ENCODE data around the gene SMCR8.
"Not testable (repeated sequence)": the region's sequence is repeated elsewhere in the genome, so short reads cannot be mapped to it uniquely, and the experiment has no call there.

The SMCR8 gene

GRCh38 chr17:18326572-18326971 lies 11.5 kb downstream of the SMCR8 start:
- H3K9ac ChIP-seq (ENCODE audit: low read depth in 1 of 2, low read length in 2 of 2): no peak overlapping the region
- peaks cover 38 to 84% of the 10 kb centered on the region in 2 donors for H3K36me3 ChIP-seq (ENCODE audit: control insufficient read depth in 1 of 2, insufficient read depth in 2 of 2, low read length in 2 of 2)
- no peaks in the 10 kb centered on the region for H3K4me1 ChIP-seq (ENCODE audit: control insufficient read depth in 1 of 2, insufficient read depth in 2 of 2, low read length in 2 of 2)
- no peak overlapping the region for H3K4me3 ChIP-seq (ENCODE audit: low read depth in 1 of 2, low read length in 2 of 2)
- no peak overlapping the region for H3K27ac ChIP-seq (ENCODE audit: low read depth, low read length)
- no peaks in the 10 kb centered on the region for H3K9me3 ChIP-seq (ENCODE audit: control insufficient read depth in 1 of 2, low read length in 2 of 2)
- no peaks in the 10 kb centered on the region for H3K27me3 ChIP-seq (ENCODE audit: control insufficient read depth in 1 of 2, insufficient read depth in 2 of 2, low read length in 2 of 2)

GRCh38 chr17:18327093-18327492 lies 12.0 kb downstream of the SMCR8 start:
- H3K9me3 ChIP-seq (ENCODE audit: control insufficient read depth in 1 of 2, low read length in 2 of 2): no peaks in the 10 kb centered on the region
- H3K36me3 ChIP-seq (ENCODE audit: control insufficient read depth in 1 of 2, insufficient read depth in 2 of 2, low read length in 2 of 2): peaks cover 38 to 86% of the 10 kb centered on the region in 2 donors
- no peak overlapping the region for H3K27ac ChIP-seq (ENCODE audit: low read depth, low read length)
- H3K27me3 ChIP-seq (ENCODE audit: control insufficient read depth in 1 of 2, insufficient read depth in 2 of 2, low read length in 2 of 2): no peaks in the 10 kb centered on the region
- no peak overlapping the region for H3K9ac ChIP-seq (ENCODE audit: low read depth in 1 of 2, low read length in 2 of 2)
- H3K4me3 ChIP-seq (ENCODE audit: low read depth in 1 of 2, low read length in 2 of 2): no peak overlapping the region
- H3K4me1 ChIP-seq (ENCODE audit: control insufficient read depth in 1 of 2, insufficient read depth in 2 of 2, low read length in 2 of 2): no peaks in the 10 kb centered on the region

GRCh38 chr17:18327556-18327955 lies 12.5 kb downstream of the SMCR8 start:
- peaks cover 36 to 88% of the 10 kb centered on the region in 2 donors for H3K36me3 ChIP-seq (ENCODE audit: control insufficient read depth in 1 of 2, insufficient read depth in 2 of 2, low read length in 2 of 2)

GRCh38 chr17:18328643-18329204 lies 13.6 kb downstream of the SMCR8 start:
- peaks cover 35 to 82% of the 10 kb centered on the region in 2 donors for H3K36me3 ChIP-seq (ENCODE audit: control insufficient read depth in 1 of 2, insufficient read depth in 2 of 2, low read length in 2 of 2)
- no peak overlapping the region for H3K27ac ChIP-seq (ENCODE audit: low read depth, low read length)
- no peaks in the 10 kb centered on the region for H3K9me3 ChIP-seq (ENCODE audit: control insufficient read depth in 1 of 2, low read length in 2 of 2)
- no peak overlapping the region for H3K4me3 ChIP-seq (ENCODE audit: low read depth in 1 of 2, low read length in 2 of 2)
- no peaks in the 10 kb centered on the region for H3K27me3 ChIP-seq (ENCODE audit: control insufficient read depth in 1 of 2, insufficient read depth in 2 of 2, low read length in 2 of 2)
- no peaks in the 10 kb centered on the region for H3K4me1 ChIP-seq (ENCODE audit: control insufficient read depth in 1 of 2, insufficient read depth in 2 of 2, low read length in 2 of 2)
- H3K9ac ChIP-seq (ENCODE audit: low read depth in 1 of 2, low read length in 2 of 2): no peak overlapping the region

More at GRCh38 chr17:18327556-18327955, 12.5 kb downstream of the SMCR8 start:
- Histone ChIP-seq H3K9ac (ENCODE audit: low read depth in 1 of 2, low read length in 2 of 2) (no peak overlapping the region), H3K27me3 (ENCODE audit: control insufficient read depth in 1 of 2, insufficient read depth in 2 of 2, low read length in 2 of 2) (no peaks in the 10 kb centered on the region), H3K27ac (ENCODE audit: low read depth, low read length) (no peak overlapping the region), H3K4me1 (ENCODE audit: control insufficient read depth in 1 of 2, insufficient read depth in 2 of 2, low read length in 2 of 2) (no peaks in the 10 kb centered on the region), H3K4me3 (ENCODE audit: low read depth in 1 of 2, low read length in 2 of 2) (no peak overlapping the region), H3K9me3 (ENCODE audit: control insufficient read depth in 1 of 2, low read length in 2 of 2) (no peaks in the 10 kb centered on the region)

DNA sequence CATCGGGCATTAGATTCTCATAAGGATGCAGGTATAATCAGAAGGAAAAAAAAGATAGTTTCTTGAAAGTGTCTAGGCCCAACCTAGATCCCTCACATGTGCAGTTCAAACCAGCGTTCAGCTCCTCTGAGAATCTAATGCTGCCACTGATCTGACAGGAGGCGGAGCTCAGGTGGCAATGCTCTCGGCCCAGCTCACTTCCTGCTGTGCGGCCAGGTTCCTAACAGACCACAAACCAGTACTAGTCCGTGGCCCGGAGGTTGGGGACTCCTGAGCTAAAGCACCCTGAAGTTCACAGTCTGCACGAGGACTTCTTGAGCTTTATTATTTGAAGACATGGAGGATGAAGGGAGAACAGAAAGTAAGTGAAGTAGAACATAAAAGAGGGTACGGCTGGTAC lies 16.8 kb downstream of the SMCR8 start:
- Histone ChIP-seq H3K9ac (ENCODE audit: low read depth in 1 of 2, low read length in 2 of 2) (no peak overlapping the region), H3K27ac (ENCODE audit: low read depth, low read length) (no peak overlapping the region), H3K36me3 (ENCODE audit: control insufficient read depth in 1 of 2, insufficient read depth in 2 of 2, low read length in 2 of 2) (peaks cover 22 to 77% of the 10 kb centered on the region in 2 donors), H3K4me1 (ENCODE audit: control insufficient read depth in 1 of 2, insufficient read depth in 2 of 2, low read length in 2 of 2) (no peaks in the 10 kb centered on the region), H3K27me3 (ENCODE audit: control insufficient read depth in 1 of 2, insufficient read depth in 2 of 2, low read length in 2 of 2) (no peaks in the 10 kb centered on the region), H3K9me3 (ENCODE audit: control insufficient read depth in 1 of 2, low read length in 2 of 2) (no peaks in the 10 kb centered on the region), H3K4me3 (ENCODE audit: low read depth in 1 of 2, low read length in 2 of 2) (no peak overlapping the region)

GRCh38 chr17:18332909-18333489 lies 17.9 kb downstream of the SMCR8 start:
- H3K27me3 ChIP-seq (ENCODE audit: control insufficient read depth in 1 of 2, insufficient read depth in 2 of 2, low read length in 2 of 2): no peaks in the 10 kb centered on the region
- H3K9me3 ChIP-seq (ENCODE audit: control insufficient read depth in 1 of 2, low read length in 2 of 2): no peaks in the 10 kb centered on the region
- H3K4me3 ChIP-seq (ENCODE audit: low read depth in 1 of 2, low read length in 2 of 2): no peak overlapping the region
- peaks cover 22 to 71% of the 10 kb centered on the region in 2 donors for H3K36me3 ChIP-seq (ENCODE audit: control insufficient read depth in 1 of 2, insufficient read depth in 2 of 2, low read length in 2 of 2)
- H3K9ac ChIP-seq (ENCODE audit: low read depth in 1 of 2, low read length in 2 of 2): no peak overlapping the region
- no peaks in the 10 kb centered on the region for H3K4me1 ChIP-seq (ENCODE audit: control insufficient read depth in 1 of 2, insufficient read depth in 2 of 2, low read length in 2 of 2)
- H3K27ac ChIP-seq (ENCODE audit: low read depth, low read length): no peak overlapping the region

DNA sequence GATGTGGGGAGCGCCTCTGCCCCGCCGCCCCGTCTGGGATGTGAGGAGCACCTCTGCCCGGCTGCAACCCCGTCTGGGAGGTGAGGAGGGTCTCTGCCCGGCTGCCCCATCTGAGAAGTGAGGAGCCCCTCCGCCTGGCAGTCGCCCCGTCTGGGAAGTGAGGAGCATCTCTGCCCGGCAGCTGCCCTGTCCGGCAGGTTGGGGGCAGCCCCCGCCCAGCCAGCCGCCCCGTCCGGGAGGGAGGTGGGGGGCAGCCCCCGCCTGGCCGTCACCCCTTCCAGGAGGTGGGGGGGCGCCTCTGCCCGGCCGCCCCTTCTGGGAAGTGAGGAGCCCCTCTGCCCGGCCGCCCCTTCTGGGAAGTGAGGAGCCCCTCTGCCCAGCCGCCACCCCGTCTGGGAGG lies 23.1 kb downstream of the SMCR8 start:
- not testable (repeated sequence) for H3K4me1 ChIP-seq (ENCODE audit: control insufficient read depth in 1 of 2, insufficient read depth in 2 of 2, low read length in 2 of 2); H3K4me3 ChIP-seq (ENCODE audit: low read depth in 1 of 2, low read length in 2 of 2); H3K9ac ChIP-seq (ENCODE audit: low read depth in 1 of 2, low read length in 2 of 2); H3K27me3 ChIP-seq (ENCODE audit: control insufficient read depth in 1 of 2, insufficient read depth in 2 of 2, low read length in 2 of 2); H3K27ac ChIP-seq (ENCODE audit: low read depth, low read length); H3K9me3 ChIP-seq (ENCODE audit: control insufficient read depth in 1 of 2, low read length in 2 of 2)
- peaks cover 14 to 56% of the 10 kb centered on the region in 2 donors for H3K36me3 ChIP-seq (ENCODE audit: control insufficient read depth in 1 of 2, insufficient read depth in 2 of 2, low read length in 2 of 2)

DNA sequence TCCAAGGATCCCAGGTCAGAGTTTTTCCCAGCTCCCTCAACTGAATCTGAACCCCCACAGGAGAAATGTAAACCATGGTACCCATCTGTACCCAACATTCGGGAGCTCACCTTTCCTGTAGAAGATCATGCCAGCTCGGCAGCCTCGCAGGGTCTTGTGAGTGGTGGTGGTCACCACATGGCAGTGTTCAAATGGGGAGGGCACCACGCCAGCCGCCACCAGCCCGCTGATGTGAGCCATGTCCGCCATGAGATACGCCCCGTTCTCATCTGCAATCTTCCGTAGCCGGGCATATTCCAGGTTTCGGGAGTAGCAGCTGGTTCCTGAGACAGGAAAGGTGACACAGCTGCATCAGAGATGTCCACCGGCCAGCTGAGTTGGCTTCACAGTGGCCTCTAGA lies 24.8 kb downstream of the SMCR8 start:
- H3K36me3 ChIP-seq (ENCODE audit: control insufficient read depth in 1 of 2, insufficient read depth in 2 of 2, low read length in 2 of 2): peaks cover 11 to 55% of the 10 kb centered on the region in 2 donors
- H3K4me3 ChIP-seq (ENCODE audit: low read depth in 1 of 2, low read length in 2 of 2): no peak overlapping the region
- H3K4me1 ChIP-seq (ENCODE audit: control insufficient read depth in 1 of 2, insufficient read depth in 2 of 2, low read length in 2 of 2): no peaks in the 10 kb centered on the region
- H3K9me3 ChIP-seq (ENCODE audit: control insufficient read depth in 1 of 2, low read length in 2 of 2): no peaks in the 10 kb centered on the region
- no peak overlapping the region for H3K9ac ChIP-seq (ENCODE audit: low read depth in 1 of 2, low read length in 2 of 2)
- H3K27me3 ChIP-seq (ENCODE audit: control insufficient read depth in 1 of 2, insufficient read depth in 2 of 2, low read length in 2 of 2): no peaks in the 10 kb centered on the region
- no peak overlapping the region for H3K27ac ChIP-seq (ENCODE audit: low read depth, low read length)

GRCh38 chr17:18344021-18344420 lies 28.9 kb downstream of the SMCR8 start:
- Histone ChIP-seq H3K4me3 (ENCODE audit: low read depth in 1 of 2, low read length in 2 of 2) (no peak overlapping the region), H3K27ac (ENCODE audit: low read depth, low read length) (no peak overlapping the region), H3K9ac (ENCODE audit: low read depth in 1 of 2, low read length in 2 of 2) (no peak overlapping the region), H3K4me1 (ENCODE audit: control insufficient read depth in 1 of 2, insufficient read depth in 2 of 2, low read length in 2 of 2) (no peaks in the 10 kb centered on the region), H3K27me3 (ENCODE audit: control insufficient read depth in 1 of 2, insufficient read depth in 2 of 2, low read length in 2 of 2) (no peaks in the 10 kb centered on the region), H3K36me3 (ENCODE audit: control insufficient read depth in 1 of 2, insufficient read depth in 2 of 2, low read length in 2 of 2) (peaks cover 17 to 65% of the 10 kb centered on the region in 2 donors), H3K9me3 (ENCODE audit: control insufficient read depth in 1 of 2, low read length in 2 of 2) (no peaks in the 10 kb centered on the region)

- no peaks in the 10 kb centered on the region for H3K9me3 ChIP-seq (ENCODE audit: control insufficient read depth in 1 of 2, low read length in 2 of 2)
- H3K27ac ChIP-seq (ENCODE audit: low read depth, low read length): no peak overlapping the region
- no peaks in the 10 kb centered on the region for H3K4me1 ChIP-seq (ENCODE audit: control insufficient read depth in 1 of 2, insufficient read depth in 2 of 2, low read length in 2 of 2)
- H3K9ac ChIP-seq (ENCODE audit: low read depth in 1 of 2, low read length in 2 of 2): no peak overlapping the region
- H3K27me3 ChIP-seq (ENCODE audit: control insufficient read depth in 1 of 2, insufficient read depth in 2 of 2, low read length in 2 of 2): no peaks in the 10 kb centered on the region
- peaks cover 0 to 19% of the 10 kb centered on the region in 2 donors for H3K36me3 ChIP-seq (ENCODE audit: control insufficient read depth in 1 of 2, insufficient read depth in 2 of 2, low read length in 2 of 2)
- H3K4me3 ChIP-seq (ENCODE audit: low read depth in 1 of 2, low read length in 2 of 2): no peak overlapping the region
Measured at GRCh38 chr17:18353541-18353940, 38.4 kb downstream of the SMCR8 start.
